Measurements from ENCODE around the gene RRAGD. TPM values are rescaled to one million over a fixed set of nuclear protein-coding genes. Genes with fewer than 3 reads are reported as not detected.

Gene RRAGD
- total RNA-seq, 1 donor = 1.4 TPM

DNA sequence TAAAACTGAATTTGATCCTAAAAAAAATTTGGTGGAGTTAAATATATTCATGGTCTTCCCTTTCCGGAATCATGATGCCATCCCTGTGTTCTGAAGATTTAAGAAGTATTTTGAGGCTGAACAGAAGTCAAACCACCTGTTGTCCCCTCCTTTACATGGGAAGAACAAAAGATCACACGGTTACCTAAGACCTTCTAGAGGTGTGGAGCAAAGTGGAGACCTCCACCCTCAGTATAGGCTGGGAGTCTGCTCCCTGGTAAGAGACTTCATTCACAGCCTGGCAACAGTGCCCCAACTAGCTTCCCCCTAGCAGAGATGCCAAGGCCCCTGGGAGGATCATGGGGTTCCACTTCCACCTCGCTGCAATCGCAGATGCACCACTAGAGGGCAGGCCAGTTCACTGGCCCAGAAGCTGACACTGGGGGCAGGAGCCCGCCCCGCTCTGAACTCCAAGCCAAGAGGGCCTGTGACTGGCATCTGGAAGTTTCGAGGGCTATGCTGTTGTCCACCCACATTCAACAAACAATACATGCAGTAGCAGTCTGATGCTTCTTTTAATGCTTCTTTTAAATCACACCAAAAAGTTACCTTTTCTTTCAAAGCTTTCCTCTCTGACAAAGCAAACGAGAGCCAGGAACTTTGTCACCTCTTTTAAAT, 40.1 kb downstream of the RRAGD start:
- TF ChIP-seq, protein P1, sequence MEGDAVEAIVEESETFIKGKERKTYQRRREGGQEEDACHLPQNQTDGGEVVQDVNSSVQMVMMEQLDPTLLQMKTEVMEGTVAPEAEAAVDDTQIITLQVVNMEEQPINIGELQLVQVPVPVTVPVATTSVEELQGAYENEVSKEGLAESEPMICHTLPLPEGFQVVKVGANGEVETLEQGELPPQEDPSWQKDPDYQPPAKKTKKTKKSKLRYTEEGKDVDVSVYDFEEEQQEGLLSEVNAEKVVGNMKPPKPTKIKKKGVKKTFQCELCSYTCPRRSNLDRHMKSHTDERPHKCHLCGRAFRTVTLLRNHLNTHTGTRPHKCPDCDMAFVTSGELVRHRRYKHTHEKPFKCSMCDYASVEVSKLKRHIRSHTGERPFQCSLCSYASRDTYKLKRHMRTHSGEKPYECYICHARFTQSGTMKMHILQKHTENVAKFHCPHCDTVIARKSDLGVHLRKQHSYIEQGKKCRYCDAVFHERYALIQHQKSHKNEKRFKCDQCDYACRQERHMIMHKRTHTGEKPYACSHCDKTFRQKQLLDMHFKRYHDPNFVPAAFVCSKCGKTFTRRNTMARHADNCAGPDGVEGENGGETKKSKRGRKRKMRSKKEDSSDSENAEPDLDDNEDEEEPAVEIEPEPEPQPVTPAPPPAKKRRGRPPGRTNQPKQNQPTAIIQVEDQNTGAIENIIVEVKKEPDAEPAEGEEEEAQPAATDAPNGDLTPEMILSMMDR (IDR thresholded peaks at IDR 0.05; ENCODE audit: insufficient read depth, low read length) = peak; percentile 94
- peak; percentile 48 for DNase-seq (ENCODE audit: low read depth)
- H3K4me3 ChIP-seq (ENCODE audit: low read depth, low read length) = no peak overlapping the region

DNA sequence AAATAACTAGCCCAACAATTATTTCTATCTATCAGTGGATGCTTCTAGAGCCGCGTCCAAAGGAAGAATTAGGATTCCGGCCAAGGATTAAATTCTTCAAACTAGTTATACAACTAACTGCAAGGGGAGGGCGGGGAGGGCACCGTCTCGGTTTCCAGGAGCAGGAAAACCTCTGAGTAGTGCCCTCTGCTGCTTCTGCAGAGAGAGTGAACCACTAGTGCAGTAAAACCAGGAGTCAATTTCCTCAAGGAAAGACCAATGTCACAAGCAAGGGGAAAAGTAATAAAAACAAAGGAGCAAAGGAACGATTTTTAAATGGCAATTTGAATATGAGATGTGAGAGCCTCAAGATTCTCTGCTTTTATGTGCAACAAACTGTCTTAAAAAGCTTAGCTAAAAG, 43.1 kb downstream of the RRAGD start:
- no peak overlapping the region for H3K4me3 ChIP-seq (ENCODE audit: low read depth, low read length)
- TF ChIP-seq, protein P1 (IDR thresholded peaks at IDR 0.05; ENCODE audit: insufficient read depth, low read length) = peak; percentile 63
- peak; percentile 63 for DNase-seq (ENCODE audit: low read depth)

GRCh38 chr6:89368107-89368506, 44.0 kb downstream of the RRAGD start:
- H3K4me3 ChIP-seq (ENCODE audit: low read depth, low read length) = no peak overlapping the region
- DNase-seq (ENCODE audit: low read depth) = peak; percentile 71
- TF ChIP-seq, protein P1 (IDR thresholded peaks at IDR 0.05; ENCODE audit: insufficient read depth, low read length) = peak; percentile 93

DNA sequence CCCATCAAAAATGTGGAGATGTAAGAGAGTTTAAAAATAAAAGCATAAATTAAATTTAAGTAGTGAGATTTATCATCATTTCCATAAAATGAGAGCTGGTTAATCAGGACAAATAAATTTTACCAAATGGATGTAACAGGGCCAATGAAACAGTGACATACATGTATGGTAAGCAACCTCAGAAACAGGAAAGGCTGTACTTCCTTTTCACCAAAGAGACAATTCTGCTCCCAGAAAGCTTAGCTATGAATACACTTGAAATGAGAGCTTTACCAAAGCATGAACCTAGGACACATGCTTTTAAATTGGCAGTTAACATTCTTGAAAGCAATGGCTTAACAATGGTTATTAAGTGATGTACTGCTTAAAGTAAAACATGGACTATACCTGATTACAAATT, 47.5 kb downstream of the RRAGD start:
- DNase-seq (ENCODE audit: low read depth) = no peak
- H3K4me3 ChIP-seq (ENCODE audit: low read depth, low read length) = no peak overlapping the region
- TF ChIP-seq, protein P1 (IDR thresholded peaks at IDR 0.05; ENCODE audit: insufficient read depth, low read length) = no peak

DNA sequence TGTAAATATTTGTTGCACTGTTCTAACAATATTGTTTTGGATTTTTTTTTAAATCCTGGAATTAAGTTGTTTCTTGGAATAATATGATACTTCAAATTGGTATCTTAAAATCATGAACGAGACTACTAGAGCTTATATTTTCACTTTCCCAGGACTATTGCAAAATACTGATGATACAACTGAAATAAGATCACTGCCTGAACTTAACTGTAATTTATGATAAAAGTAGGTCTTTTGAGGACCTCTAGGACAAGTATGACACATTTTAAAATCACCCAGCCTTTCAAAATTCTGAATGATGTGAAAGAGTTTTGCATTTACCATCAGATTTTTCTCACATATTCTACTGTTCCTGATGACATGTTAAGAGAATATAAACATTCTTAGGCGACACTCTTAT, 50.9 kb downstream of the RRAGD start:
- TF ChIP-seq, protein P1 (IDR thresholded peaks at IDR 0.05; ENCODE audit: insufficient read depth, low read length) = no peak
- DNase-seq (ENCODE audit: low read depth) = no peak
- no peak overlapping the region for H3K4me3 ChIP-seq (ENCODE audit: low read depth, low read length)

DNA sequence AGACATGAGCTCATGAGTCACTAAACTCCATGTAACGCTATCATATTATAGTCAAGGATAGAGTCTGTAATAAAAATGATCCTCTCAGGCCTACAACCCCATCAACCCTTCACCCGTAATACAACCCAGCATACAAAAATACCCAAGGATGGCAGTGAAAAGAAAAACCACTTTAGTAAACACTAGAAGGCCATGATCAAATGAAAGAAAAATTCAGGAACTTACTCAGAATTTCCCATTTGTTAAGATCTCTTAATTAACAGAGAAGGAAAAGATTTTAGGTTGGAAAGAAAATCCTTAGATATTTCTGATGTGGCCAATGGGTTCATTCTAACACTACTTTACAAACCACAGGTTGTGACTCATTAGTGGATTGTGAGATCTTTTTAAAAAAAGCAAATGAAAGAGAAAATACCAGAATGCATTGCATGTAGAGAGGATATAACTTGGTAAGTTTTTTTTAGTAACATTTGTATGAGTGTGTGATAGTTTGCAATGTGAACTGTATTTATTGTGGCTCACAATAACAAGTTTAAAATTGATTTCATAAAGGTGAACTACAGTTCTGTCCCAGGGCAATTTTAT, 51.6 kb downstream of the RRAGD start:
- TF ChIP-seq, protein P1 (IDR thresholded peaks at IDR 0.05; ENCODE audit: insufficient read depth, low read length) = no peak
- no peak overlapping the region for H3K4me3 ChIP-seq (ENCODE audit: low read depth, low read length)
- peak; percentile 7 for DNase-seq (ENCODE audit: low read depth)
